Testis (tissue), 2 donors: ENCODE measurements around the gene HNRNPC.

ENCODE experiments used
- CTCF ChIP-seq, 3 experiments: fragments of 450-650 bp in 2 of 3; fragments of 200-600 bp in 1 of 3; sonication (generic) in 1 of 3; IDR thresholded peaks; one replicate each; pipeline ENCODE4 v1.5.1; 2016 to 2019; ENCODE audit warnings: antibody characterized with exemption in 3 of 3, mild to moderate bottlenecking in 2 of 3, moderate library complexity in 1 of 3
- POLR2A ChIP-seq: fragments of 450-650 bp; IDR thresholded peaks from one replicate; pipeline ENCODE4 v1.6.1; 2017; ENCODE audit warnings: antibody characterized with exemption, mild to moderate bottlenecking, moderate library complexity

- TF ChIP-seq CTCF (IDR thresholded peaks at IDR 0.05) (no peak), POLR2A (no peak)
These were observed 42.4 kb upstream of the HNRNPC start for GRCh38 chr14:21311614-21312013.
